H1 (cell line): ENCODE results near the gene GRM1. TPM values are rescaled to one million over a fixed set of nuclear protein-coding genes. Genes with fewer than 3 reads are reported as not detected.
"Not testable (repeated sequence)": the region's sequence is repeated elsewhere in the genome, so short reads cannot be mapped to it uniquely, and the experiment has no call there.

Experiments used
- CTCF ChIA-PET: fragments of 300-600 bp; sonication (Branson Sonifier 250); formaldehyde crosslinking; loops from one replicate; lab custom pipeline; 2021; ENCODE audit not compliant: partially characterized antibody; lab: Charles Lee
- POLR2A ChIA-PET: fragments of 300-600 bp; sonication (Branson Sonifier 250); formaldehyde crosslinking; loops from one replicate; lab custom pipeline; 2021; ENCODE audit warnings: inconsistent platforms; ENCODE audit not compliant: partially characterized antibody; lab: Charles Lee
- DNase-seq, 2 experiments: peaks; one replicate each; pipeline versions ENCODE4 v3.0.0 to v3.0.0-alpha.2; 2010 to 2022; ENCODE audit warnings: low spot score in 2 of 2, low read depth in 1 of 2, mixed read lengths in 1 of 2
- FAIRE-seq: peaks from 2 replicates; lab custom pipeline; 2011; peaks lifted over from hg19 to GRCh38; lab: Jason Lieb, UNC
- H2AFZ ChIP-seq: 2 replicates; pipeline ENCODE4 v1.8.1; 2012; ENCODE audit warnings: low read length, inconsistent platforms
- H2AK5ac ChIP-seq: 2 replicates; pipeline ENCODE4 v1.6.1; 2013; ENCODE audit warnings: low read depth, low read length
- H2BK120ac ChIP-seq: replicated peaks from 2 replicates; pipeline ENCODE3; 2013; ENCODE audit warnings: low read depth, low read length, inconsistent platforms
- H2BK12ac ChIP-seq: 2 replicates; pipeline ENCODE4 v1.6.1; 2013; ENCODE audit warnings: low read depth, low read length
- H2BK15ac ChIP-seq: 2 replicates; pipeline ENCODE4 v1.6.1; 2013; ENCODE audit warnings: low read length
- H2BK20ac ChIP-seq: 2 replicates; pipeline ENCODE4 v1.6.1; 2013; ENCODE audit warnings: low read length
- H2BK5ac ChIP-seq: 2 replicates; pipeline ENCODE4 v1.6.1; 2013; ENCODE audit warnings: low read depth, low read length
- H3K14ac ChIP-seq: 2 replicates; pipeline ENCODE4 v1.6.1; 2013; ENCODE audit warnings: inconsistent platforms; ENCODE audit not compliant: insufficient read length
- H3K18ac ChIP-seq: 2 replicates; pipeline ENCODE4 v1.6.1; 2013; ENCODE audit warnings: low read length; ENCODE audit errors: extremely low read depth
- H3K23ac ChIP-seq: 2 replicates; pipeline ENCODE4 v1.6.1; 2013; ENCODE audit warnings: inconsistent platforms; ENCODE audit not compliant: insufficient read length
- H3K23me2 ChIP-seq: 2 replicates; pipeline ENCODE4 v1.6.1; 2013; ENCODE audit warnings: low read depth, low read length
- H3K27ac ChIP-seq: 2 replicates; pipeline ENCODE4 v1.6.1; 2011; ENCODE audit warnings: low read depth, low read length, inconsistent platforms
- H3K27me3 ChIP-seq, 4 experiments: replicated peaks in 1 of 4; 1 replicate in 1 of 4; 2 replicates in 3 of 4; pipeline versions ENCODE4 v1.6.1 to v1.8.1; 2011 to 2013; ENCODE audit warnings: low read length in 3 of 4, mild to moderate bottlenecking in 3 of 4, inconsistent platforms in 2 of 4, mixed read lengths in 2 of 4, moderate library complexity in 1 of 4; ENCODE audit not compliant: control insufficient read depth in 3 of 4, insufficient read depth in 3 of 4; ENCODE audit errors: extremely low read depth in 1 of 4
- H3K36me3 ChIP-seq, 4 experiments: 2 replicates each; pipeline versions ENCODE4 v1.6.1 to v1.8.1; 2011 to 2013; ENCODE audit warnings: mild to moderate bottlenecking in 4 of 4, low read length in 3 of 4, moderate library complexity in 2 of 4, control low read depth in 1 of 4, inconsistent platforms in 1 of 4; ENCODE audit not compliant: insufficient read depth in 4 of 4, control insufficient read depth in 2 of 4
- H3K4ac ChIP-seq: replicated peaks from 2 replicates; pipeline ENCODE3; 2013; ENCODE audit warnings: low read length, low read depth, mixed read lengths, inconsistent platforms; ENCODE audit not compliant: insufficient read length
- H3K4me1 ChIP-seq, 4 experiments: replicated peaks in 1 of 4; 1 replicate in 1 of 4; 2 replicates in 3 of 4; pipeline versions ENCODE4 v1.6.1 to v1.8.1; 2011 to 2013; ENCODE audit warnings: low read length in 3 of 4, inconsistent platforms in 2 of 4, mixed read lengths in 1 of 4; ENCODE audit not compliant: insufficient read depth in 4 of 4, control insufficient read depth in 3 of 4
- H3K4me2 ChIP-seq, 2 experiments: 2 replicates each; pipeline versions ENCODE4 v1.6.1 to v1.8.1; 2011 to 2013; ENCODE audit warnings: low read depth in 2 of 2, low read length in 2 of 2, control low read depth in 1 of 2, inconsistent platforms in 1 of 2, mild to moderate bottlenecking in 1 of 2; ENCODE audit not compliant: insufficient read depth in 1 of 2
- H3K4me3 ChIP-seq, 4 experiments: fragments of 200-600, 300-600 bp in 1 of 4; sonication (generic), shearing (Covaris generic), sonication (Bioruptor Twin) in 1 of 4; 2 replicates each; pipeline versions ENCODE4 v1.5.1 to v1.8.1; 2011 to 2016; ENCODE audit warnings: low read length in 4 of 4, low read depth in 3 of 4, control low read depth in 2 of 4, inconsistent platforms in 2 of 4, mild to moderate bottlenecking in 2 of 4, mixed read lengths in 1 of 4, moderate library complexity in 1 of 4; ENCODE audit not compliant: insufficient read depth in 2 of 4; ENCODE audit errors: extremely low read depth in 1 of 4
- H3K56ac ChIP-seq: replicated peaks from 2 replicates; pipeline ENCODE3; 2013; ENCODE audit warnings: low read depth, mild to moderate bottlenecking, mixed read lengths, low read length, inconsistent platforms; ENCODE audit not compliant: insufficient read length
- H3K79me1 ChIP-seq: 2 replicates; pipeline ENCODE4 v1.6.1; 2013; ENCODE audit warnings: low read depth, low read length, control low read depth
- H3K79me2 ChIP-seq, 2 experiments: 2 replicates each; pipeline versions ENCODE4 v1.6.1 to v1.8.1; 2012 to 2013; ENCODE audit warnings: low read length in 2 of 2, mild to moderate bottlenecking in 2 of 2, inconsistent platforms in 1 of 2; ENCODE audit not compliant: insufficient read depth in 2 of 2, control insufficient read depth in 1 of 2
- H3K9ac ChIP-seq, 4 experiments: replicated peaks in 1 of 4; 1 replicate in 1 of 4; 2 replicates in 3 of 4; pipeline versions ENCODE4 v1.6.1 to v1.8.1; 2011 to 2013; ENCODE audit warnings: low read depth in 3 of 4, low read length in 3 of 4, control low read depth in 2 of 4, mild to moderate bottlenecking in 2 of 4, moderate library complexity in 2 of 4, inconsistent platforms in 1 of 4; ENCODE audit errors: extremely low read depth in 1 of 4
- H3K9me3 ChIP-seq, 2 experiments: 2 replicates each; pipeline versions ENCODE4 v1.6.1 to v1.8.1; 2012 to 2013; ENCODE audit warnings: mild to moderate bottlenecking in 2 of 2, moderate library complexity in 2 of 2, control low read depth in 1 of 2, inconsistent platforms in 1 of 2, low read depth in 1 of 2, low read length in 1 of 2, mixed read lengths in 1 of 2; ENCODE audit not compliant: insufficient read depth in 2 of 2
- H4K20me1 ChIP-seq, 2 experiments: replicated peaks in 1 of 2; 2 replicates each; pipeline versions ENCODE3 to v1.8.1; 2011 to 2013; ENCODE audit warnings: inconsistent platforms in 2 of 2, low read length in 2 of 2, mild to moderate bottlenecking in 1 of 2; ENCODE audit not compliant: insufficient read depth in 2 of 2, control insufficient read depth in 1 of 2
- H4K5ac ChIP-seq: 2 replicates; pipeline ENCODE4 v1.6.1; 2013; ENCODE audit warnings: low read length, low read depth, mixed read lengths, inconsistent platforms; ENCODE audit not compliant: insufficient read length
- H4K8ac ChIP-seq: 2 replicates; pipeline ENCODE4 v1.8.0; 2013; ENCODE audit warnings: mild to moderate bottlenecking, moderate library complexity, low read length, inconsistent platforms; ENCODE audit not compliant: insufficient read depth; ENCODE audit errors: extremely low read depth
- H4K91ac ChIP-seq: replicated peaks from 2 replicates; pipeline ENCODE3; 2013; ENCODE audit warnings: low read length, mixed read lengths, inconsistent platforms; ENCODE audit not compliant: insufficient read length
- EP300 ChIP-seq, 2 experiments: IDR thresholded peaks; 1 replicate in 1 of 2; 2 replicates in 1 of 2; pipeline ENCODE4 v1.6.1; 2011 to 2012; ENCODE audit warnings: low read depth in 2 of 2, low read length in 2 of 2, mild to moderate bottlenecking in 2 of 2, borderline replicate concordance in 1 of 2, inconsistent platforms in 1 of 2, moderate library complexity in 1 of 2
- WGBS, 2 experiments: shearing (Covaris generic) in 1 of 2; methylation state at CpG; one replicate each; pipeline versions ENCODE4 v1.1.6 to v1.1.7; 2013 to 2015; ENCODE audit warnings: low lambda C conversion rate in 2 of 2, mixed read lengths in 2 of 2, inconsistent platforms in 1 of 2, low coverage in 1 of 2, missing lambda C conversion rate in 1 of 2; ENCODE audit not compliant: insufficient replicate concordance in 2 of 2, insufficient coverage in 1 of 2, insufficient read length in 1 of 2; ENCODE audit errors: extremely low coverage in 1 of 2, missing lambda C conversion rate in 1 of 2; 5-methylcytosine and 5-hydroxymethylcytosine counted together
- polyA plus RNA-seq, 7 experiments: library from polyadenylated mRNA; depleted of rRNA in 3 of 7; stranded (reverse) in 5 of 7; unstranded in 2 of 7; fragments of >200 nt in 5 of 7; fragments of 200-250 nt in 2 of 7; gene quantifications; 1 replicate in 5 of 7; 2 replicates in 1 of 7; 4 replicates in 1 of 7; pipeline versions ENCODE4 v1.2.1 to v1.2.3, GENCODE V29; 2011 to 2013; ENCODE audit warnings: missing spikeins in 2 of 7, mixed read lengths in 2 of 7
- total RNA-seq: library from RNA; stranded (reverse); fragmentation: NEBNext Ultra II Directional; extraction: Animal tissue kit (Norgen Biotek cat#: 25700); gene quantifications from 2 replicates; pipeline ENCODE4 v1.2.1, GENCODE V29; 2021

Gene GRM1
- total and polyA plus RNA-seq, 2 of the 8 experiments (the other 6 are each of a cell fraction or from before 2014, with no cell fraction given): 0.15 to 1.3 TPM

GRCh38 chr6:146243646-146244045 is 214.8 kb downstream of the GRM1 start:
- H3K79me2 ChIP-seq, CTCF ChIA-PET, H3K27ac ChIP-seq, POLR2A ChIA-PET, H3K36me3 ChIP-seq, H3K18ac ChIP-seq, H2BK5ac ChIP-seq, H3K4me2 ChIP-seq, H2AK5ac ChIP-seq, H3K23ac ChIP-seq, FAIRE-seq, H3K79me1 ChIP-seq, H2BK15ac ChIP-seq, H3K23me2 ChIP-seq, H4K20me1 ChIP-seq, H4K91ac ChIP-seq, H3K4me3 ChIP-seq, H4K8ac ChIP-seq, H2BK12ac ChIP-seq, H3K27me3 ChIP-seq, H2BK20ac ChIP-seq, H3K9ac ChIP-seq, DNase-seq, H2BK120ac ChIP-seq, H3K4me1 ChIP-seq, H3K14ac ChIP-seq, H3K56ac ChIP-seq, H4K5ac ChIP-seq, H3K9me3 ChIP-seq, H3K4ac ChIP-seq, H2AFZ ChIP-seq: not testable (repeated sequence)
- WGBS, 2 experiments: 95% methylated on average over 5 of the region's 5 CpGs; no CpG with 5 or more reads in 1 of the 2 experiments
- TF ChIP-seq EP300 (IDR thresholded peaks at IDR 0.05; ENCODE audit: borderline replicate concordance in 1 of 2, low read depth in 2 of 2, low read length in 2 of 2): peak in 1 of 2 experiments; percentile 78; a peak in 1 of 3 replicates
